IPS-18c (cell line): ENCODE data around the gene DMRTA2.
"Not testable (repeated sequence)": the region's sequence is repeated elsewhere in the genome, so short reads cannot be mapped to it uniquely, and the experiment has no call there.

Source experiments
- H3K4me3 ChIP-seq: 2 replicates; pipeline ENCODE4 v1.7.0; 2013; ENCODE audit warnings: low read depth, mild to moderate bottlenecking, low read length, moderate library complexity; ENCODE audit not compliant: insufficient read depth
- H3K9me3 ChIP-seq: one replicate; pipeline ENCODE4 v1.6.1; 2013; ENCODE audit warnings: mild to moderate bottlenecking, low read length, moderate library complexity; ENCODE audit not compliant: control insufficient read depth, insufficient read depth

DMRTA2 gene

GRCh38 chr1:50416150-50416527 is 7.1 kb downstream of the DMRTA2 start:
- H3K4me3 ChIP-seq = peak overlapping the region; percentile 47
- no peaks in the 10 kb centered on the region for H3K9me3 ChIP-seq

GRCh38 chr1:50415235-50416149 is 7.8 kb downstream of the DMRTA2 start:
- Histone ChIP-seq H3K4me3 (peak overlapping the region; percentile 47; the same call in 1 of the 2 replicates), H3K9me3 (no peaks in the 10 kb centered on the region)

- no peaks in the 10 kb centered on the region for H3K9me3 ChIP-seq
- no peak overlapping the region; the same call in 1 of the 2 replicates for H3K4me3 ChIP-seq
Observed at GRCh38 chr1:50414853-50415234, 8.4 kb downstream of the DMRTA2 start.

- Histone ChIP-seq H3K9me3 (no peaks in the 10 kb centered on the region), H3K4me3 (no peak overlapping the region)
Observed at GRCh38 chr1:50412813-50413476, 10.3 kb downstream of the DMRTA2 start.

- Histone ChIP-seq H3K9me3 (no peaks in the 10 kb centered on the region), H3K4me3 (no peak overlapping the region)
Observed at GRCh38 chr1:50405814-50406213, 17.4 kb downstream of the DMRTA2 start.

- peaks cover 2% of the 10 kb centered on the region for H3K9me3 ChIP-seq
- H3K4me3 ChIP-seq = no peak overlapping the region
Observed at GRCh38 chr1:50393522-50394120, 29.6 kb downstream of the DMRTA2 start.

GRCh38 chr1:50381551-50381950 is 41.7 kb downstream of the DMRTA2 start:
- not testable (repeated sequence) for H3K9me3 ChIP-seq, H3K4me3 ChIP-seq

- H3K4me3 ChIP-seq = no peak overlapping the region
- peaks cover 2% of the 10 kb centered on the region for H3K9me3 ChIP-seq
Observed at GRCh38 chr1:50378770-50379169, 44.5 kb downstream of the DMRTA2 start.

- Histone ChIP-seq H3K4me3 (no peak overlapping the region), H3K9me3 (no peaks in the 10 kb centered on the region)
Observed at GRCh38 chr1:50373532-50373931, 49.7 kb downstream of the DMRTA2 start.

GRCh38 chr1:50371749-50372148 is 51.5 kb downstream of the DMRTA2 start:
- H3K4me3 ChIP-seq = no peak overlapping the region
- H3K9me3 ChIP-seq = no peaks in the 10 kb centered on the region

GRCh38 chr1:50369830-50370229 is 53.4 kb downstream of the DMRTA2 start:
- Histone ChIP-seq H3K9me3 (peaks cover 2% of the 10 kb centered on the region), H3K4me3 (no peak overlapping the region)

- Histone ChIP-seq H3K9me3 (peaks cover 2% of the 10 kb centered on the region), H3K4me3 (no peak overlapping the region)
Observed at GRCh38 chr1:50369008-50369634, 54.1 kb downstream of the DMRTA2 start.

GRCh38 chr1:50368179-50369007 is 54.9 kb downstream of the DMRTA2 start:
- Histone ChIP-seq H3K9me3 (peaks cover 2% of the 10 kb centered on the region), H3K4me3 (peak overlapping the region; percentile 22; the same call in 1 of the 2 replicates)
